Mammary epithelial cell (primary cell): ENCODE data around the gene THADA.

Experiments used
- CTCF ChIP-seq, 2 donors: IDR thresholded peaks in 1 of 2; conservative IDR thresholded peaks in 1 of 2; 2 replicates each; pipeline ENCODE4 v1.5.1; 2011 to 2012; ENCODE audit warnings: inconsistent platforms in 2 of 2, low read length in 2 of 2, mild to moderate bottlenecking in 2 of 2, control low read depth in 1 of 2, low read depth in 1 of 2; ENCODE audit not compliant: insufficient read depth in 1 of 2; ENCODE audit errors: extremely low read depth in 1 of 2
- EZH2 ChIP-seq: IDR thresholded peaks from 2 replicates; pipeline ENCODE4 v1.6.1; 2012; ENCODE audit warnings: low read length, inconsistent platforms, borderline replicate concordance

GRCh38 chr2:43513216-43513615 is 82.6 kb downstream of the THADA start:
- TF ChIP-seq CTCF (conservative IDR thresholded peaks at IDR 0.05 in 1 of 2, IDR thresholded peaks at IDR 0.05 in 1 of 2; ENCODE audit: extremely low read depth in 1 of 2, insufficient read depth in 1 of 2, low read depth in 1 of 2, low read length in 2 of 2) (no peak), EZH2 (no peak)
